ENCODE data around the gene IFITM1.
"Not testable (repeated sequence)": the region's sequence is repeated elsewhere in the genome, so short reads cannot be mapped to it uniquely, and the experiment has no call there.

The IFITM1 gene

DNA sequence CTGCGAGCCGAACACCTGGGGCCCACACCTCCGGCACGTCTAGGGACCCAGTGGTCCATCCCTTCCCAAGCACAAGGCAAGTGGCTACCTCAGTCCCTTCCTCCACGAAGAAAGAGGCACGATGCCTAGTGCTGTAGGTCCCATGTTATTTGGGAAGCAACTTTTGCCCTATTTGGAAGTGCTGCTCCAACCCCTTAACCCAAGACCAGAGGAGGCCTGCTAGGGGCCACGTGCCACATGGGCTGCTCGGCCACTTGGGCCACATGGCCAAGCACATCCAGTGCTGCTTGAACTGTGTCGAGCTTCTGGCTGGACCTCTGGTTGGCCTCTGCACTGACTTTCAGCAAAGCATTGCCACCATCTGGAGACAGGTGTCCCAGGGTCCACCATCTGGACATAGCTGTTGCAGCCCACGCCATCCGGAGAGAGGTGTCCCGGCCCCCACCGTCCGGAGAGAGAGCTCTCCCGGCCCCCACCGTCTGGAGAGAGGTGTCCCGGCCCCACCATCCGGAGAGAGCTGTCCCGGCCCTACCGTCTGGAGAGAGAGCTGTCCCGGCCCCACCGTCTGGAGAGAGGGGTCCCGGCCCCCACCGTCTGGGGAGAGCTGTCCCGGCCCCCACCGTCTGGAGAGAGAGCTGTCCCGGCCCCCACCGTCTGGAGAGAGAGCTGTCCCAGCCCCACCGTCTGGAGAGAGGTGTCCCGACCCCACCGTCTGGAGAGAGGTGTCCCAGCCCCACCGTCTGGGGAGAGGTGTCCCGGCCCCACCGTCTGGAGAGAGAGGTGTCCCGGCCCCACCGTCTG lies 49.0 kb downstream of the IFITM1 start:
- DNase-seq, result no peak

GRCh38 chr11:363443-363805 lies 49.6 kb downstream of the IFITM1 start:
- DNase-seq, result not testable (repeated sequence)

DNA sequence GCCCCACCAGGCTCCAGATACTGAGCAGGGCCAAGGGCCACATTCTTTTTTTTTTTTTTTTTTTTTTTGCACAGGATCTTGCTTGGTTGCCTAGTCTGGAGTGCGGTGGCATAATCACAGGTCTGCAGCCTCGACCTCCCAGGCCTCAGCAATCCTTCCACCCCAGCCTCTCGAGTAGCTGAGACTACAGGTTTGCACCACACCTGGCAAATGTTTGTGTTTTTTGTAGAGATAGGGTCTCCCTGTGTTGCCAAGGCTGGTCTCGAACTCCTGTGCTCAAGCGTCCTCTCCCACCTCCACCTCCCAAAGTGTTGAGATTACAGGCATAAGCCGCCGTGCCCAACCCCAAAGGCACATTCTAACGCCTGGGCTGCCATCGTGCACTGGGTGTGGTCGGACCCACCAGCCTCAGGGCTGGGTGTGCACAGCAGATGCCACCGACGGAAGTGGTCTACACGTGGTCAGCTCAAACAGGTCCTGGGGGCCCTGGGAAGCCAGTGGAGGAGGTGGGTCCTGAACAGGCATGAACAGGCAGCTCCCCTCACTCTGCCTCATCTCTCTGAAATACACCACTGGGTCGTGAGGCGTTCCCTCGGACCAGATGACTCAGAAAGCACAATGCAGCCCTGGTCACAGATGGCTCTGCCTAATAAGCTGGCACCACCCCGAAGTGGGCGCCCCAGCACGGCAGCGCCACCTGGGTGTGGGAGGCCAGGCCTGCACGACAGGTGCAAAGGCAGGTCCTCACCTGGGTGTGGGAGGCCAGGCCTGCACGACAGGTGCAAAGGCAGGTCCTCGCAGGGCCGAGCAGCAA lies 50.3 kb downstream of the IFITM1 start:
- no peak for DNase-seq
